Adrenal gland (tissue), 12 donors: Measurements from ENCODE around the gene CDH2. TPM values are rescaled to one million over a fixed set of nuclear protein-coding genes. Genes with fewer than 3 reads are reported as not detected.
A peak's percentile ranks its signal among the peaks of the same experiment; 100 is the strongest.

ENCODE experiments used
- DNase-seq, 7 donors: peaks; one replicate each; pipeline ENCODE4 v3.0.0-alpha.2; 2019 to 2020
- H3K27ac ChIP-seq, 5 donors: fragments of 200-600 bp; sonication (generic) in 4 of 5; 1 replicate in 3 of 5; 2 replicates in 2 of 5; pipeline versions ENCODE4 v1.5.1 to v1.8.0; 2016 to 2020; ENCODE audit warnings: mild to moderate bottlenecking in 1 of 5
- H3K27me3 ChIP-seq: fragments of 200-600 bp; 2 replicates; pipeline ENCODE4 v1.8.0; 2021
- H3K36me3 ChIP-seq, 2 donors: fragments of 200-600 bp; replicated peaks in 1 of 2; 1 replicate in 1 of 2; 2 replicates in 1 of 2; pipeline versions ENCODE4 v1.5.1 to v1.8.0; 2018 to 2022
- H3K4me1 ChIP-seq, 2 donors: fragments of 200-600 bp; replicated peaks in 1 of 2; 1 replicate in 1 of 2; 2 replicates in 1 of 2; pipeline versions ENCODE4 v1.5.1 to v1.8.0; 2018 to 2021
- H3K4me3 ChIP-seq, 4 donors: fragments of 200-600 bp; sonication (generic) in 3 of 4; one replicate each; pipeline ENCODE4 v1.5.1; 2016 to 2018
- H3K9me3 ChIP-seq, 3 donors: fragments of 200-600 bp; sonication (generic) in 1 of 3; replicated peaks in 1 of 3; 1 replicate in 2 of 3; 2 replicates in 1 of 3; pipeline versions ENCODE4 v1.5.1 to v1.8.0; 2016 to 2021
- CTCF ChIP-seq, 6 experiments: fragments of 450-650 bp in 4 of 6; fragments of 200-600 bp in 2 of 6; sonication (generic) in 1 of 6; IDR thresholded peaks; 1 replicate in 5 of 6; 2 replicates in 1 of 6; pipeline versions ENCODE4 v1.5.1 to v1.8.0; 2016 to 2021; ENCODE audit warnings: antibody characterized with exemption in 6 of 6, mild to moderate bottlenecking in 2 of 6, moderate library complexity in 1 of 6
- POLR2A ChIP-seq, 2 donors: fragments of 450-650 bp; IDR thresholded peaks; one replicate each; pipeline ENCODE4 v1.6.1; 2017; ENCODE audit warnings: antibody characterized with exemption in 2 of 2, mild to moderate bottlenecking in 2 of 2, moderate library complexity in 1 of 2
- WGBS, 4 donors: extraction: QIAGEN DNeasy Blood & Tissue Kit in 2 of 4; methylation state at CpG; one replicate each; pipeline versions ENCODE4 v1.1.5 to v1.1.7; 2013 to 2017; 5-methylcytosine and 5-hydroxymethylcytosine counted together
- intact Hi-C, 2 donors: fragments of 100-400 bp; cut with DNase I; formaldehyde crosslinking; loops; one replicate each; pipeline versions ENCODE4 v1.14.1 to v1.15.0; 2022 to 2023
- polyA plus RNA-seq, 3 donors: library from polyadenylated mRNA; stranded (reverse); fragments of 200-250 nt in 2 of 3; fragments of 350-450 nt in 1 of 3; fragmentation: Illumina TruSeq in 1 of 3; extraction: RNeasy Lipid Tissue Mini Kit (QIAGEN cat#74804) in 1 of 3; gene quantifications; one replicate each; pipeline ENCODE4 v1.2.3, GENCODE V29; 2013 to 2014
- total RNA-seq, 9 donors: library from RNA; depleted of rRNA in 4 of 9; stranded (reverse); fragments of >200 nt in 4 of 9; fragments of 120-200 nt in 1 of 9; fragmentation: NEBNext Ultra II Directional in 1 of 9; extraction: Animal tissue kit (Norgen Biotek cat#: 25700) in 1 of 9; gene quantifications; one replicate each; pipeline versions ENCODE4 v1.1.0 to v1.2.4, GENCODE V29; 2013 to 2023
- donor health status: healthy with polysubstance abuse.
- donor health status: Bipolar disorder and iron deficiency.
- donor health status: DM: yes; HTN: yes; CAD: no.
- donor health status: DM: no; HTN: no; CAD: no.
- donor health status: DM: no; HTN: no; CAD: no.
- donor health status: DM: yes; HTN: yes; CAD: no.

The CDH2 gene
- total and polyA plus RNA-seq, 12 donors, result 13.9 to 305 (median 129) TPM

DNA sequence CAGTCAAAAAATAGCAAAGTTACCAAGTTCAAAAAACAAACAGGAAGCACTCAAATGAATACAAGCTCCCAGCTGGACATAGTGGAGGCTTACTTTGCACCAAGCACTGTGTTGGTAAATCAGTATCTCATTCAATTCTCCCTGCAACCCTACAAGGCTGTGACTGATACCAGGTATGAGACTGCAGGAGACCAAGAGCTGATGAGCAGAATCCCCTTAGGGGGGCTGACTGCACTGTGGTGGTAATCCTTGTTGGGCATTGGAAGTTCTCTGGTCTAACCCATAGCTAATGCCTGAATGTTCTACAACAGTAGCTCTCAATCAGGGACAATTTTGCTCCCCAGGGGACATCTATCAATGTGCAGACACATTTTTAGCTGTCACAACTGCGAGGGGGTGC lies 26.0 kb downstream of the CDH2 start:
- intact Hi-C loops, result no loop called here
- WGBS, 4 donors, result 85 to 100% (median 96%) methylated on average over 1 of the region's 1 CpG
- no peak overlapping the region for H3K27ac ChIP-seq
- peaks cover 0 to 26% of the 10 kb centered on the region in 2 donors for H3K4me1 ChIP-seq
- no peaks in the 10 kb centered on the region for H3K27me3 ChIP-seq
- H3K4me3 ChIP-seq, result no peak overlapping the region
- H3K9me3 ChIP-seq, result no peaks in the 10 kb centered on the region
- H3K36me3 ChIP-seq, result no peaks in the 10 kb centered on the region
- TF ChIP-seq CTCF (IDR thresholded peaks at IDR 0.05) (no peak), POLR2A (IDR thresholded peaks at IDR 0.05) (no peak)
- no peak for DNase-seq

DNA sequence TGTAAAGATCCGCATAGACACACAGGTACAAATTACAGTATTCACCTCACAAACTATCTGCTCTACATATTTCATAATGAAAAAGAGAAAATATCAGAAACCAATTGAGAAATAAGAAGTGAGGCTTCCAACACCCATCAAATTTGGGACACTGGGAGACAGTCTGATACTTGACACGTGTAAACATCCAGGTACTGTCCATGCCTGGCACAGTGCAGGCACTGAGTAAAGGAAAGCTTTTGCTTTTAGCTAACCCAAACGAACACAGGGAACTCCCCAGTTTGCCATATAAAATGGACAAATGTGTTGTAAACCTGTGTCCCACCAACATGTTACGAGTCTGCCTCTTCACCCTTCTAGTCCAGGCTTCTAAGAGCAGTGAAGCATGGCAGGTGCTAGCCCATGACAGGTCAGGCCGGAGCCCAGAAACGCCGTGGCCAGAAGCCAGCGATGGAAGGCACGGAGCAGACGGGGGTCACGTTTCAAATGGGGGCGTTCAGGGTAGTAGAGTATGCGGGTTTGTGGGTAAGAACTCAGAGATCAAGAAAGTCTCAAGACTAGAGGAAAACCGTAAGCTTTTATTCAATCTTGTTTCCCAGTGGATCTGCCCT lies 27.0 kb downstream of the CDH2 start:
- H3K4me3 ChIP-seq, result no peak overlapping the region
- H3K27ac ChIP-seq, result no peak overlapping the region
- no peaks in the 10 kb centered on the region for H3K27me3 ChIP-seq
- no peak for DNase-seq
- H3K9me3 ChIP-seq, result no peaks in the 10 kb centered on the region
- 83 to 91% (median 84%) methylated on average over 14 of the region's 14 CpGs for WGBS, 4 donors
- TF ChIP-seq CTCF (IDR thresholded peaks at IDR 0.05), result no peak
- H3K36me3 ChIP-seq, result no peaks in the 10 kb centered on the region
- intact Hi-C loops, result no loop called here
- H3K4me1 ChIP-seq, result peaks cover 0 to 28% of the 10 kb centered on the region in 2 donors

DNA sequence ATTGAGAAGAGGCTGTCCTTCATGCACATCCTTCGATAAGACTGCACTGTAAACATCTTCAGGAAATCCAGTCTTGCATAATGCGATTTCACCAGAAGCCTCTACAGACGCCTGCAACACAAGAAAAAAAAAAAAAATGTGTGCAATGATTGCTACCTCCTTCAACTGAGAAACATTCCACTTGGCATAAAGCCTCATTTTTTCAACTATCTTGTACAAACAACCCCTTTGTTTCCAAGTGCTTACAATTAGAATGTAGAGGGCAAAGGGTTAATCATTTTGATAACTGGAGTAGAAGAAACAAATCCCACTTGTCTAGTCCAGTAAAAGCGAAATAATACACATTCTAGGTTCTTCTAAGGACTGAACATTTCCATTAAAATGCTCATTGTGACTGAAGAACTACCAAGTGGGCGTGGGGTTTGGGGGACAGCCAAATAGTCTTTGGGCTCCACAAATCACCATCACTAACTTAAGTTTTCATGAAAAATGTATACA lies 29.2 kb downstream of the CDH2 start:
- TF ChIP-seq POLR2A (IDR thresholded peaks at IDR 0.05), result no peak
- no peak for TF ChIP-seq CTCF (IDR thresholded peaks at IDR 0.05)
- 28 to 36% (median 34%) methylated on average over 5 of the region's 5 CpGs for WGBS, 4 donors
- DNase-seq, result no peak
- H3K4me3 ChIP-seq, result no peak overlapping the region
- peaks cover 0 to 17% of the 10 kb centered on the region in 2 donors for H3K4me1 ChIP-seq
- H3K27ac ChIP-seq, result peak overlapping the region in 1 of 5 donors; percentile 19
- H3K36me3 ChIP-seq, result no peaks in the 10 kb centered on the region
- H3K27me3 ChIP-seq, result no peaks in the 10 kb centered on the region
- no peaks in the 10 kb centered on the region for H3K9me3 ChIP-seq
- intact Hi-C loops, result no loop called here

DNA sequence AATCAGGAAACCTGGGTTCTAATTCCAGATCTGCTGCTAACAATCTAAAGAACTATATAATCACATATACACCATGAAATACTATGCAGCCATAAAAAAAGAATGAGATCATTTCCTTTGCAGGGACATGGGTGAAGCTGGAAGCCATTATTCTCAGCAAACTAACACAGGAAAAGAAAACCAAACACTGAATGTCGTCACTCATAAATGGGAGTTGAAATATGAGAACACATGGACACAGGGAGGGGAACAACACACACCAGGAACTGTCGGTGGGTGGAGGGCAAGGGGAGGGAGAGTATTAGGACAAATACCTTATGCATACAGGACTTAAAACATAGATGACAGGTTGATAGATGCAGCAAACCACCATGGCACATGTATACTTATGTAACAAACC lies 33.2 kb downstream of the CDH2 start:
- intact Hi-C loops, result no loop called here
- peaks cover 0 to 17% of the 10 kb centered on the region in 2 donors for H3K4me1 ChIP-seq
- 64 to 79% (median 70%) methylated on average over 2 of the region's 2 CpGs for WGBS, 4 donors

More for the DNA sequence above, 33.2 kb downstream of the CDH2 start:
- Histone ChIP-seq H3K27ac (no peak overlapping the region), H3K36me3 (no peaks in the 10 kb centered on the region), H3K27me3 (no peaks in the 10 kb centered on the region), H3K9me3 (no peaks in the 10 kb centered on the region), H3K4me3 (no peak overlapping the region)
- TF ChIP-seq CTCF (IDR thresholded peaks at IDR 0.05) (no peak), POLR2A (IDR thresholded peaks at IDR 0.05) (no peak)
- DNase-seq, result no peak
